CD14-positive monocyte (primary cell): Measurements from ENCODE around the gene CALD1. TPM values are rescaled to one million over a fixed set of nuclear protein-coding genes. Genes with fewer than 3 reads are reported as not detected.

Experiments
- DNase-seq, 3 donors: peaks; one replicate each; pipeline ENCODE4 v3.0.0-alpha.2; 2011 to 2022
- H2AFZ ChIP-seq: 2 replicates; pipeline ENCODE4 v1.6.0; 2012; ENCODE audit warnings: mild to moderate bottlenecking, low read depth, low read length, inconsistent platforms; ENCODE audit not compliant: insufficient read depth, poor library complexity, severe bottlenecking
- H3K27ac ChIP-seq, 2 donors: 1 replicate in 1 of 2; 2 replicates in 1 of 2; pipeline ENCODE4 v1.5.1; 2012 to 2013; ENCODE audit warnings: low read length in 2 of 2, control low read depth in 1 of 2, inconsistent platforms in 1 of 2, low read depth in 1 of 2, mild to moderate bottlenecking in 1 of 2
- H3K27me3 ChIP-seq, 2 donors: one replicate each; pipeline versions ENCODE4 v1.6.0 to v1.6.1; 2011 to 2013; ENCODE audit warnings: low read length in 2 of 2; ENCODE audit not compliant: control insufficient read depth in 2 of 2, insufficient read depth in 2 of 2
- H3K36me3 ChIP-seq, 2 donors: replicated peaks in 1 of 2; 1 replicate in 1 of 2; 2 replicates in 1 of 2; pipeline versions ENCODE4 v1.5.1 to v1.6.1; 2012 to 2013; ENCODE audit warnings: low read length in 2 of 2, control low read depth in 1 of 2, inconsistent platforms in 1 of 2, mild to moderate bottlenecking in 1 of 2; ENCODE audit not compliant: insufficient read depth in 2 of 2, control insufficient read depth in 1 of 2
- H3K4me1 ChIP-seq, 2 donors: 1 replicate in 1 of 2; 2 replicates in 1 of 2; pipeline versions ENCODE4 v1.5.1 to v1.6.1; 2012 to 2013; ENCODE audit warnings: low read length in 2 of 2, control low read depth in 1 of 2, inconsistent platforms in 1 of 2, mild to moderate bottlenecking in 1 of 2, moderate library complexity in 1 of 2; ENCODE audit not compliant: insufficient read depth in 2 of 2, control insufficient read depth in 1 of 2
- H3K4me2 ChIP-seq: replicated peaks from 2 replicates; pipeline ENCODE3; 2012; ENCODE audit warnings: low read length, moderate library complexity, mild to moderate bottlenecking; ENCODE audit not compliant: poor library complexity, severe bottlenecking; ENCODE audit errors: extremely low read depth
- H3K4me3 ChIP-seq, 3 experiments: fragments of 200-600 bp in 1 of 3; sonication (generic) in 1 of 3; replicated peaks in 1 of 3; 1 replicate in 2 of 3; 2 replicates in 1 of 3; pipeline ENCODE4 v1.5.1; 2011 to 2013; ENCODE audit warnings: low read length in 3 of 3, mild to moderate bottlenecking in 3 of 3, control low read depth in 2 of 3, low read depth in 2 of 3, inconsistent platforms in 1 of 3, moderate library complexity in 1 of 3
- H3K79me2 ChIP-seq: 2 replicates; pipeline ENCODE4 v1.6.0; 2012; ENCODE audit warnings: mild to moderate bottlenecking, control low read depth, inconsistent platforms, low read length, moderate library complexity; ENCODE audit not compliant: insufficient read depth
- H3K9ac ChIP-seq: 2 replicates; pipeline ENCODE4 v1.6.0; 2017; ENCODE audit warnings: low read length, mild to moderate bottlenecking; ENCODE audit not compliant: insufficient read depth, poor library complexity, severe bottlenecking
- H3K9me3 ChIP-seq, 2 donors: replicated peaks in 1 of 2; 1 replicate in 1 of 2; 2 replicates in 1 of 2; pipeline versions ENCODE4 v1.5.1 to v1.6.1; 2012 to 2013; ENCODE audit warnings: low read length in 2 of 2, control low read depth in 1 of 2; ENCODE audit not compliant: control insufficient read depth in 1 of 2, insufficient read depth in 1 of 2
- H4K20me1 ChIP-seq: 2 replicates; pipeline ENCODE4 v1.6.0; 2012; ENCODE audit warnings: mild to moderate bottlenecking, low read length, control low read depth, moderate library complexity; ENCODE audit not compliant: insufficient read depth
- H3K27ac Mint-ChIP-seq, 7 donors: one replicate each; pipeline ENCODE4 v1.8.0; 2020; ENCODE audit warnings: mild to moderate bottlenecking in 7 of 7, mixed read lengths in 7 of 7, moderate library complexity in 6 of 7, inconsistent platforms in 2 of 7
- H3K27me3 Mint-ChIP-seq, 3 donors: one replicate each; pipeline ENCODE4 v1.8.0; 2021 to 2022; ENCODE audit warnings: low read depth in 3 of 3, mild to moderate bottlenecking in 3 of 3, mixed read lengths in 3 of 3, moderate library complexity in 3 of 3, inconsistent platforms in 1 of 3
- H3K36me3 Mint-ChIP-seq, 2 donors: one replicate each; pipeline ENCODE4 v1.8.0; 2020; ENCODE audit warnings: mixed read lengths in 2 of 2, inconsistent platforms in 1 of 2, mild to moderate bottlenecking in 1 of 2
- H3K4me1 Mint-ChIP-seq: one replicate; pipeline ENCODE4 v1.8.0; 2020; ENCODE audit warnings: mild to moderate bottlenecking, mixed read lengths
- H3K4me3 Mint-ChIP-seq, 2 donors: one replicate each; pipeline ENCODE4 v1.8.0; 2020; ENCODE audit warnings: mild to moderate bottlenecking in 2 of 2, mixed read lengths in 2 of 2, moderate library complexity in 1 of 2
- H3K9me3 Mint-ChIP-seq, 7 donors: one replicate each; pipeline ENCODE4 v1.8.0; 2020 to 2022; ENCODE audit warnings: mixed read lengths in 7 of 7, mild to moderate bottlenecking in 6 of 7, moderate library complexity in 6 of 7, inconsistent platforms in 2 of 7
- WGBS: methylation state at CpG from one replicate; pipeline ENCODE4 v1.1.5; 2013; ENCODE audit warnings: missing lambda C conversion rate; ENCODE audit not compliant: insufficient coverage; 5-methylcytosine and 5-hydroxymethylcytosine counted together
- intact Hi-C, 2 donors: fragments of 100-400 bp; cut with micrococcal nuclease; formaldehyde crosslinking; loops; one replicate each; pipeline versions ENCODE4 v1.15.0 to v1.15.1; 2023
- polyA plus RNA-seq, 3 donors: library from polyadenylated mRNA; depleted of rRNA in 1 of 3; unstranded in 2 of 3; stranded (reverse) in 1 of 3; fragments of 300-500 nt in 2 of 3; fragments of >200 nt in 1 of 3; fragmentation: Illumina TruSeq in 2 of 3; gene quantifications; 1 replicate in 2 of 3; 2 replicates in 1 of 3; pipeline ENCODE4 v1.2.3, GENCODE V29; 2012 to 2021
- TF ChIP-seq, protein P1 (sequence below): fragments of 200-600 bp; IDR thresholded peaks from one replicate; pipeline ENCODE4 v1.8.0; 2022; ENCODE audit warnings: antibody characterized with exemption, mild to moderate bottlenecking

CALD1 gene
- polyA plus RNA-seq, 3 donors: 0.18 TPM; not detected in 2

DNA sequence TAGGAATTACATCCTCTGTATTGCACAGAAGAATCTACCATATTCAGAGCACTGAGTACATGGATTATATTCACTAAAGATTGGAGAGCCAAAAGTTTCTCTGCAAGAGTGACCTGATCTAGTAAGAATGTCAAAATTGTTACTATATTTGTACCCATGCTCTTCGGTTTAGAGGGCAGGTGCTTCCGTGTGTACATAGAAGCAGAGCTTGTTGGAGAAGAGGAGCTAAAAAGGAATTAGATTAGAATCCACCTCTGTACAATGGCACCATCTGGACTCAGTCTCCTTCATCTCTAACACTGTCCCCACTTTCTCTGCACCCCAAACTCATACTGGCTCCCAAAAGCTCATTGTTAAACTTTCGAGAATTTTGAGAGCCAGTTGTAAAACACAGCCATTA lies 8.3 kb downstream of the CALD1 start:
- Mint-ChIP-seq H3K27ac (no peak overlapping the region), H3K9me3 (peaks cover 0 to 9% (median 3%) of the 10 kb centered on the region in 7 donors), H3K36me3 (no peaks in the 10 kb centered on the region), H3K27me3 (peaks cover 2 to 6% (median 2%) of the 10 kb centered on the region in 3 donors), H3K4me3 (no peak overlapping the region), H3K4me1 (no peaks in the 10 kb centered on the region)
- Histone ChIP-seq H4K20me1 (no peaks in the 10 kb centered on the region), H3K27me3 (no peaks in the 10 kb centered on the region), H3K36me3 (no peaks in the 10 kb centered on the region), H3K4me3 (no peak overlapping the region), H3K79me2 (no peaks in the 10 kb centered on the region), H3K9me3 (no peaks in the 10 kb centered on the region), H3K9ac (no peak overlapping the region), H3K4me2 (no peak overlapping the region), H3K27ac (no peak overlapping the region), H2AFZ (no peak overlapping the region), H3K4me1 (no peaks in the 10 kb centered on the region)
- no peak for DNase-seq
- TF ChIP-seq, protein P1, sequence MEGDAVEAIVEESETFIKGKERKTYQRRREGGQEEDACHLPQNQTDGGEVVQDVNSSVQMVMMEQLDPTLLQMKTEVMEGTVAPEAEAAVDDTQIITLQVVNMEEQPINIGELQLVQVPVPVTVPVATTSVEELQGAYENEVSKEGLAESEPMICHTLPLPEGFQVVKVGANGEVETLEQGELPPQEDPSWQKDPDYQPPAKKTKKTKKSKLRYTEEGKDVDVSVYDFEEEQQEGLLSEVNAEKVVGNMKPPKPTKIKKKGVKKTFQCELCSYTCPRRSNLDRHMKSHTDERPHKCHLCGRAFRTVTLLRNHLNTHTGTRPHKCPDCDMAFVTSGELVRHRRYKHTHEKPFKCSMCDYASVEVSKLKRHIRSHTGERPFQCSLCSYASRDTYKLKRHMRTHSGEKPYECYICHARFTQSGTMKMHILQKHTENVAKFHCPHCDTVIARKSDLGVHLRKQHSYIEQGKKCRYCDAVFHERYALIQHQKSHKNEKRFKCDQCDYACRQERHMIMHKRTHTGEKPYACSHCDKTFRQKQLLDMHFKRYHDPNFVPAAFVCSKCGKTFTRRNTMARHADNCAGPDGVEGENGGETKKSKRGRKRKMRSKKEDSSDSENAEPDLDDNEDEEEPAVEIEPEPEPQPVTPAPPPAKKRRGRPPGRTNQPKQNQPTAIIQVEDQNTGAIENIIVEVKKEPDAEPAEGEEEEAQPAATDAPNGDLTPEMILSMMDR: no peak
- intact Hi-C loops: no loop called here
- WGBS: no CpG with 5 or more reads among the region's 3 CpGs

DNA sequence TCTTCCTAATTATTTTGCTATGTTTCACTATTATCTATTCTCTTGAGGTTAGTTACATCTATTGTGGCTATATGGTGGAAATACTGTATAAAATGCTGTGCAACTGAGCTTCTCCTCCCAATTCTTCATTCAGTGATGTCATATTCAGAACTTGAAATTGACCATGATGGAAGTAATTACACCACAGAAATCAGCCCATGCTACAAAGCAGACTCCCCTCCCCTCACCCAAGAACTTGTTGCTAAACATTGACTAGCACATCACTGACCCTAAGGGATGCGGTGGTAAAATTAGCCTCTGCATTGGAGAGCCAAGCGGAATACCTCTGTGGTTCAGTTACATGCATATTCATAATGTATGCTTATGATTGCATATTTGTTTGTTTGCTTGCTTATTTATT lies 8.8 kb downstream of the CALD1 start:
- Histone ChIP-seq H3K4me1 (no peaks in the 10 kb centered on the region), H3K27me3 (no peaks in the 10 kb centered on the region), H3K36me3 (no peaks in the 10 kb centered on the region), H3K4me2 (no peak overlapping the region), H2AFZ (no peak overlapping the region), H3K9me3 (peaks cover 0 to 5% of the 10 kb centered on the region in 2 donors), H3K4me3 (no peak overlapping the region), H4K20me1 (no peaks in the 10 kb centered on the region), H3K9ac (no peak overlapping the region), H3K79me2 (no peaks in the 10 kb centered on the region), H3K27ac (no peak overlapping the region)
- no peak overlapping the region for H3K27ac Mint-ChIP-seq
- H3K4me1 Mint-ChIP-seq: no peaks in the 10 kb centered on the region
- intact Hi-C loops: no loop called here
- no peaks in the 10 kb centered on the region for H3K36me3 Mint-ChIP-seq
- peaks cover 2 to 6% (median 3%) of the 10 kb centered on the region in 3 donors for H3K27me3 Mint-ChIP-seq
- no peak for DNase-seq
- peaks cover 3 to 9% (median 5%) of the 10 kb centered on the region in 7 donors for H3K9me3 Mint-ChIP-seq
- H3K4me3 Mint-ChIP-seq: no peak overlapping the region
- no CpG with 5 or more reads among the region's 2 CpGs for WGBS
- TF ChIP-seq, protein P1: no peak
